Fibroblast of lung (primary cell): ENCODE measurements around the gene SYT7. TPM values are rescaled to one million over a fixed set of nuclear protein-coding genes. Genes with fewer than 3 reads are reported as not detected.

Experiments used
- DNase-seq, 2 donors: peaks; one replicate each; pipeline versions ENCODE4 v3.0.0 to v3.0.0-alpha.2; 2010; ENCODE audit warnings: low read depth in 2 of 2
- H2AFZ ChIP-seq: 2 replicates; pipeline ENCODE4 v1.5.1; 2012; ENCODE audit warnings: low read length, control low read depth, inconsistent platforms
- H3K27ac ChIP-seq: 2 replicates; pipeline ENCODE4 v1.5.1; 2011; ENCODE audit warnings: low read length, control low read depth; ENCODE audit not compliant: insufficient read depth
- H3K27me3 ChIP-seq: 2 replicates; pipeline ENCODE4 v1.5.1; 2011; ENCODE audit warnings: mild to moderate bottlenecking, low read length; ENCODE audit not compliant: control insufficient read depth, insufficient read depth
- H3K36me3 ChIP-seq: 2 replicates; pipeline ENCODE4 v1.5.1; 2011; ENCODE audit warnings: low read length; ENCODE audit not compliant: control insufficient read depth, insufficient read depth
- H3K4me1 ChIP-seq: 2 replicates; pipeline ENCODE4 v1.5.1; 2011; ENCODE audit warnings: low read length; ENCODE audit not compliant: control insufficient read depth, insufficient read depth; ENCODE audit errors: extremely low read depth
- H3K4me2 ChIP-seq: 2 replicates; pipeline ENCODE4 v1.5.1; 2011; ENCODE audit warnings: low read length, control low read depth; ENCODE audit not compliant: insufficient read depth; ENCODE audit errors: extremely low read depth
- H3K4me3 ChIP-seq, 4 experiments: fragments of 200-600 bp in 1 of 4; sonication (generic) in 1 of 4; replicated peaks in 1 of 4; 2 replicates each; pipeline ENCODE4 v1.5.1; 2011 to 2016; ENCODE audit warnings: low read length in 4 of 4, low read depth in 3 of 4, mild to moderate bottlenecking in 3 of 4, control low read depth in 2 of 4, inconsistent platforms in 1 of 4, mixed read lengths in 1 of 4; ENCODE audit not compliant: insufficient read depth in 1 of 4; ENCODE audit errors: control extremely low read depth in 1 of 4
- H3K79me2 ChIP-seq: 2 replicates; pipeline ENCODE4 v1.5.1; 2012; ENCODE audit warnings: mild to moderate bottlenecking, low read length, inconsistent platforms; ENCODE audit not compliant: control insufficient read depth, insufficient read depth
- H3K9ac ChIP-seq: 2 replicates; pipeline ENCODE4 v1.5.1; 2011; ENCODE audit warnings: mild to moderate bottlenecking, low read length, control low read depth; ENCODE audit not compliant: insufficient read depth
- H3K9me3 ChIP-seq: 2 replicates; pipeline ENCODE4 v1.5.1; 2012; ENCODE audit warnings: low read depth, low read length; ENCODE audit not compliant: control insufficient read depth, insufficient read depth
- H4K20me1 ChIP-seq: 2 replicates; pipeline ENCODE4 v1.5.1; 2011; ENCODE audit warnings: low read length; ENCODE audit not compliant: control insufficient read depth, insufficient read depth; ENCODE audit errors: extremely low read depth
- CTCF ChIP-seq, 2 donors: IDR thresholded peaks in 1 of 2; conservative IDR thresholded peaks in 1 of 2; 1 replicate in 1 of 2; 2 replicates in 1 of 2; pipeline ENCODE4 v1.5.1; 2011 to 2012; ENCODE audit warnings: low read length in 2 of 2, control low read depth in 1 of 2, inconsistent platforms in 1 of 2, low read depth in 1 of 2, mild to moderate bottlenecking in 1 of 2
- EZH2 ChIP-seq: IDR thresholded peaks from 2 replicates; pipeline ENCODE4 v1.5.1; 2012; ENCODE audit warnings: low read length, control low read depth, mild to moderate bottlenecking; ENCODE audit errors: missing control alignments
- polyA plus RNA-seq, 2 donors: library from polyadenylated mRNA; depleted of rRNA in 1 of 2; stranded (reverse) in 1 of 2; unstranded in 1 of 2; fragments of >200 nt; gene quantifications; 2 replicates each; pipeline ENCODE4 v1.2.1, GENCODE V29; 2011 to 2012; ENCODE audit warnings: missing spikeins in 1 of 2
- total RNA-seq: library from RNA; depleted of rRNA; stranded (reverse); fragments of >200 nt; gene quantifications from 2 replicates; pipeline ENCODE4 v1.2.1, GENCODE V29; 2014

Gene SYT7
- total and polyA plus RNA-seq, 2 donors (not counting 1 experiment from before 2014, with no cell fraction given) = 2.5 to 25.9 TPM

- H3K9ac ChIP-seq = no peak overlapping the region
- no peak for DNase-seq
- no peak overlapping the region for H3K4me3 ChIP-seq
- H4K20me1 ChIP-seq = no peaks in the 10 kb centered on the region
- no peak overlapping the region for H3K27ac ChIP-seq
- H3K9me3 ChIP-seq = no peaks in the 10 kb centered on the region
- H3K4me1 ChIP-seq = peaks cover 4% of the 10 kb centered on the region
- no peak overlapping the region for H2AFZ ChIP-seq
- H3K79me2 ChIP-seq = no peaks in the 10 kb centered on the region
- TF ChIP-seq CTCF (conservative IDR thresholded peaks at IDR 0.05 in 1 of 2, IDR thresholded peaks at IDR 0.05 in 1 of 2; ENCODE audit: low read depth in 1 of 2, low read length in 2 of 2) (no peak), EZH2 (no peak)
- H3K4me2 ChIP-seq = no peak overlapping the region
- H3K36me3 ChIP-seq = no peaks in the 10 kb centered on the region
- H3K27me3 ChIP-seq = peaks cover 20% of the 10 kb centered on the region
Measured at GRCh38 chr11:61538636-61538961, 42.3 kb downstream of the SYT7 start.

- Histone ChIP-seq H3K79me2 (no peaks in the 10 kb centered on the region), H3K27ac (no peak overlapping the region), H3K4me2 (no peak overlapping the region), H2AFZ (no peak overlapping the region), H3K9ac (no peak overlapping the region), H3K9me3 (no peaks in the 10 kb centered on the region), H3K4me3 (no peak overlapping the region), H3K36me3 (no peaks in the 10 kb centered on the region), H4K20me1 (no peaks in the 10 kb centered on the region), H3K4me1 (peaks cover 3% of the 10 kb centered on the region), H3K27me3 (peaks cover 20% of the 10 kb centered on the region)
- no peak for TF ChIP-seq CTCF (conservative IDR thresholded peaks at IDR 0.05 in 1 of 2, IDR thresholded peaks at IDR 0.05 in 1 of 2; ENCODE audit: low read depth in 1 of 2, low read length in 2 of 2)
- no peak for TF ChIP-seq EZH2
- DNase-seq = no peak
Measured at GRCh38 chr11:61537326-61537725, 43.5 kb downstream of the SYT7 start.

GRCh38 chr11:61536676-61537270 lies 44.1 kb downstream of the SYT7 start:
- Histone ChIP-seq H3K9ac (no peak overlapping the region), H3K79me2 (no peaks in the 10 kb centered on the region), H3K27ac (no peak overlapping the region), H3K4me1 (peaks cover 2% of the 10 kb centered on the region), H3K4me2 (no peak overlapping the region), H2AFZ (no peak overlapping the region), H3K36me3 (no peaks in the 10 kb centered on the region), H3K9me3 (no peaks in the 10 kb centered on the region), H3K4me3 (no peak overlapping the region), H4K20me1 (no peaks in the 10 kb centered on the region), H3K27me3 (peaks cover 20% of the 10 kb centered on the region)
- TF ChIP-seq EZH2 = no peak
- no peak for DNase-seq
